Amniotic epithelial cell (primary cell): Measurements from ENCODE around the gene PLEKHF1.

Experiments used
- DNase-seq: peaks from one replicate; pipeline ENCODE4 v3.0.0-alpha.2; 2010; ENCODE audit warnings: low read depth

PLEKHF1 gene

GRCh38 chr19:29634423-29635130 is 30.7 kb upstream of the PLEKHF1 start:
- no peak for DNase-seq

DNA sequence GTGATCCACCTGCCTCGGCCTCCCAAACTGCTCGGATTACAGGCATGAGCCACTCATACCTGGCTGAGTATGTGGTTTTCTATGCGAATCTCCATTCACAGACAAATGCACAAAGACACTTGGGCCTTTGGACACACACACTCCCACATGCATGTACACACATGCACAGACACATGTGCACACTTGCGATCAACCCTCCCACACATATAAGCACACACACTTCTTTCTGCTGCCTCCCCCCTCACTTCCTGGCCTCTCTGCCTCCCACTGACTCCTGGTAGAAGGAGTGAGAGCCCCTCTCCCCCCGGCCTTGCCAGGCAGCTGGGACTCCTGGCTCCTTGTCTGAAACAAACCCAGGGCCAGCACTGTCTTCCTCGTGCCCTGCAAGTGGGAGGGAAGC is 29.3 kb upstream of the PLEKHF1 start:
- DNase-seq = no peak

- DNase-seq = no peak
Observed at GRCh38 chr19:29636553-29637360, 28.5 kb upstream of the PLEKHF1 start.

DNA sequence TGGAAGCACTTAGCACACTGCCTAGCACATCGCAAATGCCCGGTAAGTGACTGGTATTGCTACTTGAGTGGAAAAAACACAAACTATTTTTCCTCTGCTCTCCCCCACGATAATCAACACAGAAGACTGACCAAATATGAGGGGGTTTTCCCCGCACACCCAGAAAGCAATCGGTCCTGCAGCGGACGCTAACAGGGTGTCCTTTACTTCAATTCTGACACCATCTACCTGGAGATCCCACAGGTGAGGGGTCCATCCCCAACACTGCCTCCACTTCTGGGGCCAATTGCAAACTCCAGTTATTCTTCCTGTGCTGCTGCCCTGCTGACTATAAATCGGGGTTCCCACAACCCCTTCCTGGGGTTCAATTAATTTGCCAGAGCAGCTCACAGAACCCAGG is 26.2 kb upstream of the PLEKHF1 start:
- DNase-seq = no peak

GRCh38 chr19:29640231-29640630 is 25.0 kb upstream of the PLEKHF1 start:
- no peak for DNase-seq

DNA sequence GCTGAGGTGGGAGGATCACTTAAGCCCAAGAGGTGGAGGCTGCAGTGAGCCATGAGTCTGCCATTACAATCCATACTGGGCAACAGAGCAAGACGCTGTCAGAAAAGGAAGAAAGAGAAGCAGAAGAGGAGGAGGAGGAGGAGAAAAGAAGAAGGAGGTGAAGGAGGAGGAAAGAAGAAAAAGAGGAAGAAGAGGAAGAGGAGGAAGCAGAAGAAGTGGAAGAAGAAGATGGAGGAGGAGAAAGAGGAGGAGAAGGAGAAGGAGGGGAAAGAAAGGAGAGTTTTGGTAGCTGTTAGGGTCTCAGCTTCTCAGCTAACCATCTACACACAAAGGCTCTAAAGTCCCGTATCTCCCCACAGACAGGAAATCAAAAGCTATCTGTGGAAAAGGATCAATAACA is 23.7 kb upstream of the PLEKHF1 start:
- DNase-seq = no peak

DNA sequence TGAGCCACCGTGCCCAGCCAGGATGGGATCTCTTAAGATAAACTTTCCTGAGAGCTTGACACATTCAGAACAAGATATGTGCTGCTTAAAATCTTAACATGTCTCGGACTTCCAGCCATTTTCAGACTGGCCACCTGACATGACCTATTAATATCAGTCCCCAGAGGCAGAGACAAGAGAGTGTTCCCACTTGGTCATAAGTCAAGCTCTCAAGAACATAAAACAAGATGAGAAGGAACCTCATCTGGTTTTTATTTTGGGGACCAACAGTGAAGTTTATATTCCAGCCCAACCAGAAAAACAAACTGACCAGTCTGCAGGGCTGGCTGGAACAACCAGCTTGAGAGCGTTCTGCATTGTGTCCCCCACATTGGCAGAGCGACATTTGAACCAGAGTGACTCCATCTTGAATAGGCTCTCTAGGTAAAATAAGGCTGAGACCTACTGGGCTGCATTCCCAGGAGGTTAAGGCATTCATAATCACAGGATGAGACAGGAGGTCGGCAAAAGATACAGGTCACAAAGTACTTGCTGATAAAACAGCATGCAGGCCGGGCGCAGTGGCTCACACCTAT is 21.8 kb upstream of the PLEKHF1 start:
- DNase-seq = no peak

- no peak for DNase-seq
Observed at GRCh38 chr19:29644210-29644609, 21.1 kb upstream of the PLEKHF1 start.

DNA sequence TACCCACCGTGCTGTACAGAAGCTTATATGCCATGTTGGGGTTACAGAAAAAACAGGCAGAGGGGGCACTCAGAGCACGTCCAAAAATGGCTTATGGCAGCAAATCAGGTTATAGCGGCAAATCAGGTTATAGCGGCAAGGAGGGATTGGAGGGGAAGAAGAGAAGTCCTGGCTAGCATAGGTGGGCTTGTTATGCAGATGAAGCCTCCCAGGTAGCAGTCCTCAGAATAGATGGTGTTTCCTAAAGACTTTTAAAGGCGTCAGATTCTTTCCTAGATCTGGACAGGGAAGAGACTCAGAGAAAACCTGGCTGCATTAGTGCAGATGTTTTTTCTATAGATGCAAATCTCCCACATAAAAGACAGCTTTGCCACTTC is 19.8 kb upstream of the PLEKHF1 start:
- no peak for DNase-seq

DNA sequence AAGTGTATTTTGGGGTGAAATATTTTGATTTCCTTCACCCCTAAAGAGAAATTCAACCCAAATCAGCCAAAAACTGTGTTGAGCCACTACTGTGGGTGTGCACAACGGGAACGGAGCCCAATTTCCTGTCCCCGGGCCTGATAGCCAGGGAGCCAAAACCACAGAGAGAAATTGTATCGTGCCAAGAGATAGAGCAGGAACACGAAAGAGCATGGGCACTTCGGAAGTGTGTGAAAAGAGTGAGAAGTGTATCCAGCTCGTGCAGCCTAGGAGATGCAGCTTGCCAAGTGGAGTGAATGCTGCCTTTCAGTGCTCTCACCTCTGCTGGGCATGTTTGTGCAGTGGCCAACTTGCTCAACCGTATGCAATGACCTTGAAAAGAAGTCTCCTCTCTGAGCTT is 19.4 kb upstream of the PLEKHF1 start:
- DNase-seq = peak; percentile 26

DNA sequence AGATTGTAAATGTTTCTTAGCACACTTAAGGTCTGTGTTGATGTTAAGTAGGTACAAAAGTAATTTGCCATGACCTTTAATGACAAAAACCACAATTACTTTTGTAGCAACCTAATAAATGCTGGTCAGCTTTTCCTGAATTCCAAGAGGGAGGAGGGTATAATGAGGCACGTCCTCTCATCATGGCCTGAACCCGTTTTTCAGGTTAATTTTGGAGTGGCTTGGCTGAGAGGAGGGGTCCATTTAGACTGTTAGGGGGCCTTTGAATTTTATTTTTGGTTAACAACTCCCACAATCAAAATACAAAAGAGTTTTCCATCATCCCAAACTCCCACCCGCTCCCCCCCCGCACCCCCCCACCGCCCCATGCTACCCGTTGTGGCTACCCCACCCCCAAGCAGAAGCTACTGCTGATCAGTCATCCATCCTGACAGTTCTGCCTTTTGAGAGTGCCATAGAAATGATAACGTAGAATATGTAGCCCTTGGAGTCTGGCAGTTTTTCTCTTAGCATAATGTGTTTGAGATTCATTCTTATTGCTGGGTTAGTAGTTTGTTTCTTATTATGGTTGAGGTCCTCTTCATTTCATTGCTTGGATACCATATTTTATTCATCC is 14.4 kb upstream of the PLEKHF1 start:
- DNase-seq = no peak

DNA sequence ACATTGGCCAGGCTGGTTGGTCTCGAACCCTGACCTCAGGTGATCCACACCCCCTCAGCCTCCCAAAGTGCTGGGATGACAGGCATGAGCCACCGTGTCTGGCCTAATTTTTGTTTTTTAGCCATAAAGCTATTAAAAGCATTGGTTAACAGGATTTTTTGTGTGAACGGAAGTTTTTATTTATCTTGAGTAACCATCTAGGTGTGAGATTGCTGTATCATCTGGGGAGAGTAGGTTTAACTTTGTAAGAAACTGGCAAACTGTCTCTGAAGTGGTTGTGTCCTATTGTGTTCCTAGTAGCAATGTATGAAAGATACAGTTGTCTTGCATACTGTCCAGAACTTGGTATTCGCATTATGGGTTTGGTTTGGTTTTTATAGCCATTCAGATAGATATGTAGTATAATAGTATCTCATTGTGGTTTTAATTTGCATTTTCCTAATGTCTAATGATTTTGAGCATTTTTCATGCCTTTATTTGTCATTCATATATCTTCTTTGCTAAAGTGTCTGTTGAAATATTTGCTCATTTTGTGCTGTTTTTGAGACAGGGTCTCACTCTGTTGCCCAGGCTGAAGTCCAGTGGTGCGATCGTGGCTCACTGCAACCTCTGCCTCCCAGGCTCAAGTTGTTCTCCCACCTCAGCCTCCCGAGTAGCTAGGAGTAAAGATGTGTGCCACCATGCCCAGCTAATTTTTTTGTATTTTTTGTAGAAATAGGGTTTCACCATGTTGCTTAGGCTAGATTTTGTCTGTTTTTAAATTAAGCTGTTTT is 13.5 kb upstream of the PLEKHF1 start:
- DNase-seq = no peak

DNA sequence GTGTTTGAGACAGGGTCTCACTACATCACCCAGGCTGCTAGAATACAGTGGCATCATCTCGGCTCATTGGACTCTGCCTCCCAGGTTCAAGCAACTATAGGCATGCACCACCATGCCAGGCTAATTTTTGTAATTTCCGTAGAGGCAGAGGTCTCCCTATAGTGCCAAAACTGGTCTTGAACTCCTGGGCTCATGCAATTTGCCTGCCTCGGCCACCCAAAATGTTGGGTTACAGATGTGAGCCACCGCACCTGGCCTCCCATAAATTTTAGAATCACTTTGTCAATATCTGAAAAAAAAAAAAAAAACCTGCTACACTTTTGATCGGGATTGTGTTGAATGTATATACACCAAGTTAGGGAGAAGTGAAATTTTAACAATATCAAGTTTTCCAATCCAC is 11.9 kb upstream of the PLEKHF1 start:
- no peak for DNase-seq

- no peak for DNase-seq
Observed at GRCh38 chr19:29655648-29656335, 9.5 kb upstream of the PLEKHF1 start.

DNA sequence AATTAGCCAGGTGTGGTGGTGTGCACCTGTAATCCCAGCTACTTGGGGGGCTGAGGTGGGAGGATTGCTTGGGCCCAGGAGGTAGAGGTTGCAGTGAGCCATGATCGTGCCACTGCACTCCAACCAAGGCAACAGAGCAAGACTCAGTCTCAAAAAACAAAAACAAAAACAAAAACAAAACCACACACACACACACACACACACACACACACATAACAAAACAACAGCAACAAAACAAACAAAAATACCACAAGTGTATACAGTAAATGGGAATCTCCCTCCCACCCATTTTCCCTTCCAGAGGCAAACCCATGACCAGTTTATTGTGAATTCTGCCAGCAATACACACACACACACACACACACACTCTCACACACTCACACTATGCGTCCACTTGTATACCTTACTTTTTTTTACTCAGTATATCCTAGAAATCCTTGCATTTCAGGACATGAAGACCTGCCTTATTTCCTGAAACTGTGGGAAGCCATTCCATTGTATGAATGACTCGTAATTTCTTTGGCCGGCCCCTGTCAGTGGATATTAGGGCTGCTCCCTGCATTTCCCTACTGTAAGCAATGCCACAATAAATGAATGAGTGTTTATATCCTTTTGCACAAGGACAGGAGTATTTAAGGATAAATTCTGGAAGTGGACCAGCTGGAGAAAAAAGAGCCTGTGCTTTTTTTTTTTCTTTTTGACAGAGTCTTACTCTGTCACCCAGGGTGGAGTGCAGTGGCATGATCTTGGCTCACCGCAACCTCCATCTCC is 6.9 kb upstream of the PLEKHF1 start:
- DNase-seq = no peak

- peak; percentile 64 for DNase-seq
Observed at GRCh38 chr19:29660835-29661234, 4.4 kb upstream of the PLEKHF1 start.

- DNase-seq = no peak
Observed at GRCh38 chr19:29662278-29662603, 3.0 kb upstream of the PLEKHF1 start.

GRCh38 chr19:29662604-29663404 is 2.5 kb upstream of the PLEKHF1 start:
- DNase-seq = peak; percentile 89

GRCh38 chr19:29663861-29664752 is 1.2 kb upstream of the PLEKHF1 start:
- DNase-seq = peak; percentile 67
